GM18502 (cell line): Measurements from ENCODE around the gene FOXM1.

ENCODE experiments used
- ATAC-seq: cut with Tn5 transposase; IDR thresholded peaks from one replicate; pipeline ENCODE4 v1.9.1; 2021; ENCODE audit warnings: mild to moderate bottlenecking; ENCODE audit not compliant: unreplicated experiment, poor library complexity

The FOXM1 gene

GRCh38 chr12:2842948-2843347 is 34.0 kb downstream of the FOXM1 start:
- ATAC-seq = no peak

- no peak for ATAC-seq
Measured at GRCh38 chr12:2841056-2841650, 35.8 kb downstream of the FOXM1 start.

- no peak for ATAC-seq
Measured at GRCh38 chr12:2836574-2836973, 40.4 kb downstream of the FOXM1 start.

- no peak for ATAC-seq
Measured at GRCh38 chr12:2835691-2836403, 41.1 kb downstream of the FOXM1 start.

- no peak for ATAC-seq
Measured at GRCh38 chr12:2834581-2835491, 42.1 kb downstream of the FOXM1 start, which contains the start of gene NRIP2. TSS of gene NRIP2 (minus strand) at chr12:2835035. CDS start at chr12:2834983, 52 bp downstream.

GRCh38 chr12:2833810-2834209 is 43.2 kb downstream of the FOXM1 start:
- ATAC-seq = no peak

GRCh38 chr12:2833327-2833726 is 43.6 kb downstream of the FOXM1 start:
- no peak for ATAC-seq

- ATAC-seq = no peak
Measured at GRCh38 chr12:2832550-2833127, 44.3 kb downstream of the FOXM1 start.

GRCh38 chr12:2829275-2829674 is 47.7 kb downstream of the FOXM1 start:
- ATAC-seq = no peak

- ATAC-seq = no peak
Measured at GRCh38 chr12:2826721-2827515, 50.1 kb downstream of the FOXM1 start.

GRCh38 chr12:2826036-2826435 is 50.9 kb downstream of the FOXM1 start:
- no peak for ATAC-seq

- ATAC-seq = no peak
Measured at GRCh38 chr12:2825132-2825531, 51.8 kb downstream of the FOXM1 start.

GRCh38 chr12:2824541-2824940 is 52.4 kb downstream of the FOXM1 start:
- ATAC-seq = no peak

- ATAC-seq = no peak
Measured at GRCh38 chr12:2823483-2823882, 53.5 kb downstream of the FOXM1 start.

GRCh38 chr12:2820432-2820831 is 56.5 kb downstream of the FOXM1 start:
- ATAC-seq = no peak

GRCh38 chr12:2819810-2820209 is 57.2 kb downstream of the FOXM1 start:
- no peak for ATAC-seq

- ATAC-seq = peak; percentile 39
Measured at GRCh38 chr12:2813214-2814185, 63.5 kb downstream of the FOXM1 start.

- ATAC-seq = peak; percentile 94
Measured at GRCh38 chr12:2812290-2813213, 64.4 kb downstream of the FOXM1 start, which contains the start of gene ITFG2. TSS of gene ITFG2 (plus strand) at chr12:2812668. CDS start at chr12:2812761, 93 bp downstream.
